ENCODE results near the gene SLC22A31. TPM values are rescaled to one million over a fixed set of nuclear protein-coding genes. Genes with fewer than 3 reads are reported as not detected.

Gene SLC22A31
- total and polyA plus RNA-seq, 12 donors, result 0.28 to 3.2 (median 2.0) TPM; not detected in 5

DNA sequence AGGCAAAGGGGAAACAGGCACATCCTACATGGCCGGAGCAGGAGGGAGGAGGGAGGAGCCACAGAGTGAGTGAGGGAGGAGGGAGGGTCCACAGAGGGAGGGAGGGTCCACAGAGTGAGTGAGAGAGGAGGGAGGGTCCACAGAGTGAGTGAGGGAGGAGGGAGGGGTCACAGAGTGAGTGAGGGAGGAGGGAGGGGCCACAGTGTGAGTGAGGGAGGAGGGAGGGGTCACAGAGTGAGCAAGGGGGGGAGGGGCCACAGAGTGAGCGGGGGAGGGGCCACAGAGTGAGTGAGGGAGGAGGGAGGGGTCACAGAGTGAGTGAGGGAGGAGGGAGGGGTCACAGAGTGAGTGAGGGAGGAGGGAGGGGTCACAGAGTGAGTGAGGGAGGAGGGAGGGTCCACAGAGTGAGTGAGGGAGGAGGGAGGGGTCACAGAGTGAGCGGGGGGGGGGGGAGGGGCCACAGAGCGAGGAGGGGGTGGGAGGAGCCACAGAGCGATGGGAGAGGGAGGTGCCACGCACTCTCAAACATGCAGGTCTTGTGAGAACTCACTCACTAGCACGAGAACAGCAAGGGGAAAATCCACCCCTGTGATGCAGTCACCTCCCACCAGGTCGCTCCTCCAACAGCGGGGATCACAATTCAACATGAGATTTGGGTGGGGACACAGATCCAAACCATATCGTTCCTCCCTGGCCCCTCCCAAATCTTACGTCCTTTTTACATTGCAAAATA lies 53.1 kb downstream of the SLC22A31 start:
- Histone ChIP-seq H3K9me3 (replicated peaks in 1 of 3) (no peaks in the 10 kb centered on the region), H3K27ac (no peak overlapping the region), H3K4me1 (replicated peaks in 1 of 2) (no peaks in the 10 kb centered on the region), H3K36me3 (replicated peaks in 1 of 2) (peaks cover 0 to 32% of the 10 kb centered on the region in 2 donors), H3K4me3 (no peak overlapping the region), H3K27me3 (no peaks in the 10 kb centered on the region)
- TF ChIP-seq, protein P1, sequence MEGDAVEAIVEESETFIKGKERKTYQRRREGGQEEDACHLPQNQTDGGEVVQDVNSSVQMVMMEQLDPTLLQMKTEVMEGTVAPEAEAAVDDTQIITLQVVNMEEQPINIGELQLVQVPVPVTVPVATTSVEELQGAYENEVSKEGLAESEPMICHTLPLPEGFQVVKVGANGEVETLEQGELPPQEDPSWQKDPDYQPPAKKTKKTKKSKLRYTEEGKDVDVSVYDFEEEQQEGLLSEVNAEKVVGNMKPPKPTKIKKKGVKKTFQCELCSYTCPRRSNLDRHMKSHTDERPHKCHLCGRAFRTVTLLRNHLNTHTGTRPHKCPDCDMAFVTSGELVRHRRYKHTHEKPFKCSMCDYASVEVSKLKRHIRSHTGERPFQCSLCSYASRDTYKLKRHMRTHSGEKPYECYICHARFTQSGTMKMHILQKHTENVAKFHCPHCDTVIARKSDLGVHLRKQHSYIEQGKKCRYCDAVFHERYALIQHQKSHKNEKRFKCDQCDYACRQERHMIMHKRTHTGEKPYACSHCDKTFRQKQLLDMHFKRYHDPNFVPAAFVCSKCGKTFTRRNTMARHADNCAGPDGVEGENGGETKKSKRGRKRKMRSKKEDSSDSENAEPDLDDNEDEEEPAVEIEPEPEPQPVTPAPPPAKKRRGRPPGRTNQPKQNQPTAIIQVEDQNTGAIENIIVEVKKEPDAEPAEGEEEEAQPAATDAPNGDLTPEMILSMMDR (IDR thresholded peaks at IDR 0.05), result no peak
- TF ChIP-seq POLR2A (IDR thresholded peaks at IDR 0.05), result no peak
- intact Hi-C loops (cut with DNase I), result no loop called here
- no peak for DNase-seq
- WGBS, 4 donors, result 91 to 94% (median 92%) methylated on average over 6 to 11 of the region's 11 CpGs

DNA sequence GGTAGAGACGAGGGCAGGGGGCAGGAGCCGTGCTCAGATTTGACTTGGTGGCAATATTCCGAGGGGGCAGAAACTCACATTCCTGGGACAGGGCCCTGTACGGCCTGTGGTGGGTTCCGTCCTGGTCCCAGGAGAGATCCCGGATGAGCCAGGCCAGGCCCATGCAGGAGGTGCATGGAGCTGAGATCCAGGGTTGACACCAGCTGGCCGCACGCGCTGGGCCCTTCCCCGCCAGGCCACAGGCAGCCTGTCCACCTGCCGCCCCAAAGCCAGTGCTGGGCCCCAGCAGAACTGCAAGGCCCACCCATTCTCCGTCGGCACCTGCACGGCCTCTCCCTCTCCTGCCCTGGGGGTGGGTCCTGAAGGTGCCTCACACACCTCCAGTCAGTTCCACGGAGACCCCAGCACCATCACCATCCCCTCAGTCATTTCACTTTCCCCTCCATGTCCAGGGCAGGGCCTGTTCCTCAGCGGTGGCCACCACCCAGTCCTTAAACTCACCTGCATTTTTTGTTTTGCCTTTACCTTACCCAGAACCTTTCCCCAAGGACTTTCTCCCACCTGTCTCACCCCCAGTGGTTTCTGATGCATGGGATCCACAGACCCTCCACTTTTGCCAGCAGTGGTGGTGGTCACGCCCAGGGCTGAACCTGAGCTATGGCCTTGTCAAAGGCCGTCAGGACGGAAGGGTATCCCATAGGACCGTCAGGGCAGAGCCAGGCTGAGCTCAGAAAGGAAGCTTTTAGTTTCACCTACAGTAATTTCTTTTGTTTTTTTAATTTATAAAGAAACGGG lies 53.9 kb downstream of the SLC22A31 start:
- Histone ChIP-seq H3K27ac (no peak overlapping the region), H3K4me3 (no peak overlapping the region), H3K36me3 (replicated peaks in 1 of 2) (peaks cover 0 to 40% of the 10 kb centered on the region in 2 donors), H3K27me3 (no peaks in the 10 kb centered on the region), H3K4me1 (replicated peaks in 1 of 2) (no peaks in the 10 kb centered on the region), H3K9me3 (replicated peaks in 1 of 3) (no peaks in the 10 kb centered on the region)
- 96 to 97% (median 97%) methylated on average over 15 to 21 of the region's 21 CpGs for WGBS, 4 donors
- TF ChIP-seq, protein P1 (IDR thresholded peaks at IDR 0.05), result no peak
- no peak for TF ChIP-seq POLR2A (IDR thresholded peaks at IDR 0.05)
- DNase-seq, result no peak
- intact Hi-C loops (cut with DNase I), result no loop called here

Other genes starting within 250 kb of the SLC22A31 start
- 10 to 100 TPM in 1 of 9 donors, 1 to 10 TPM in 4, under 1 TPM in 4; 0.30 to 16.9 (median 1.5) TPM for gene CBFA2T3, start 223.3 kb downstream of the SLC22A31 start, total RNA-seq
- gene CBFA2T3, start 223.3 kb downstream of the SLC22A31 start, polyA plus RNA-seq, result 1 to 10 TPM; 1.0 to 5.3 (median 3.0) TPM
- gene ACSF3, start 106.7 kb downstream of the SLC22A31 start, total RNA-seq, result 10 to 100 TPM; 35.7 to 88.3 (median 55.8) TPM
- gene ACSF3, start 106.7 kb downstream of the SLC22A31 start, polyA plus RNA-seq, result 10 to 100 TPM; 32.4 to 90.3 (median 82.1) TPM
- gene CDH15, start 28.8 kb downstream of the SLC22A31 start, total RNA-seq, result under 1 TPM in 8 of 9 donors, not detected in 1; 0.08 to 0.32 (median 0.17) TPM
- gene CDH15, start 28.8 kb downstream of the SLC22A31 start, polyA plus RNA-seq, result under 1 TPM; 0.05 to 0.17 (median 0.08) TPM
- 10 to 100 TPM in 4 of 9 donors, 1 to 10 TPM in 5; 3.5 to 20.5 (median 9.8) TPM for gene ZNF778, start 17.2 kb upstream of the SLC22A31 start, total RNA-seq
- gene ZNF778, start 17.2 kb upstream of the SLC22A31 start, polyA plus RNA-seq, result 1 to 10 TPM; 1.9 to 8.1 (median 3.8) TPM